Activated CD4-positive, alpha-beta T cell treated with anti-CD3 and anti-CD28 coated beads, Interleukin-10, Interleukin-2, amounts not matched to agents 100 ng/mL and 50 ng/mL, durations not matched to agents 16 hours and 8 hours (primary cell): ENCODE data around the gene ZFPM1.

Experiments used
- DNase-seq: peaks from one replicate; pipeline ENCODE4 v3.0.0-alpha.2; 2020

Gene ZFPM1

GRCh38 chr16:88435437-88436355 lies 17.4 kb upstream of the ZFPM1 start:
- no peak for DNase-seq

GRCh38 chr16:88436796-88437195 lies 16.3 kb upstream of the ZFPM1 start:
- DNase-seq: no peak

- DNase-seq: peak; percentile 67
Observed at GRCh38 chr16:88437367-88437964, 15.6 kb upstream of the ZFPM1 start.

GRCh38 chr16:88438084-88438870 lies 14.8 kb upstream of the ZFPM1 start:
- DNase-seq: no peak

GRCh38 chr16:88439016-88439415 lies 14.1 kb upstream of the ZFPM1 start:
- no peak for DNase-seq

GRCh38 chr16:88439706-88440105 lies 13.4 kb upstream of the ZFPM1 start:
- no peak for DNase-seq

- DNase-seq: no peak
Observed at GRCh38 chr16:88440111-88440510, 13.0 kb upstream of the ZFPM1 start.

- no peak for DNase-seq
Observed at GRCh38 chr16:88440686-88441405, 12.2 kb upstream of the ZFPM1 start.

GRCh38 chr16:88441460-88441859 lies 11.6 kb upstream of the ZFPM1 start:
- DNase-seq: no peak

GRCh38 chr16:88442383-88442726 lies 10.7 kb upstream of the ZFPM1 start:
- DNase-seq: no peak

GRCh38 chr16:88442727-88443576 lies 10.1 kb upstream of the ZFPM1 start:
- DNase-seq: peak; percentile 80

GRCh38 chr16:88444826-88445582 lies 8.1 kb upstream of the ZFPM1 start:
- no peak for DNase-seq

GRCh38 chr16:88445583-88445960 lies 7.5 kb upstream of the ZFPM1 start:
- DNase-seq: no peak

GRCh38 chr16:88446061-88446460 lies 7.0 kb upstream of the ZFPM1 start:
- DNase-seq: no peak

GRCh38 chr16:88446736-88447135 lies 6.3 kb upstream of the ZFPM1 start:
- no peak for DNase-seq

- DNase-seq: no peak
Observed at GRCh38 chr16:88447881-88448280, 5.2 kb upstream of the ZFPM1 start.

- DNase-seq: no peak
Observed at GRCh38 chr16:88448461-88449266, 4.4 kb upstream of the ZFPM1 start.

GRCh38 chr16:88449267-88449561 lies 3.9 kb upstream of the ZFPM1 start:
- no peak for DNase-seq

- DNase-seq: no peak
Observed at GRCh38 chr16:88451586-88452481, 1.2 kb upstream of the ZFPM1 start.
